Gastrocnemius medialis (tissue), 4 donors: ENCODE measurements around the gene UBE2V1. TPM values are rescaled to one million over a fixed set of nuclear protein-coding genes. Genes with fewer than 3 reads are reported as not detected.

ENCODE experiments used
- ATAC-seq, 2 donors: fragments of 150-250 bp; one replicate each; pipeline ENCODE4 v1.9.1; 2016
- DNase-seq, 2 donors: peaks; one replicate each; pipeline ENCODE4 v3.0.0-alpha.2; 2019
- H3K27ac ChIP-seq, 4 donors: fragments of 200-600 bp; sonication (generic); 1 replicate in 1 of 4; 2 replicates in 3 of 4; pipeline ENCODE4 v1.5.1; 2016 to 2018; ENCODE audit warnings: mild to moderate bottlenecking in 2 of 4, moderate library complexity in 1 of 4
- H3K27me3 ChIP-seq, 3 donors: fragments of 200-600 bp; sonication (generic) in 2 of 3; 1 replicate in 1 of 3; 2 replicates in 2 of 3; pipeline versions ENCODE4 v1.5.1 to v1.6.0; 2016 to 2019; ENCODE audit warnings: mild to moderate bottlenecking in 1 of 3, moderate library complexity in 1 of 3
- H3K36me3 ChIP-seq, 2 donors: fragments of 200-600 bp; sonication (generic) in 1 of 2; one replicate each; pipeline ENCODE4 v1.5.1; 2017 to 2018
- H3K4me1 ChIP-seq, 2 donors: fragments of 200-600 bp; sonication (generic) in 1 of 2; one replicate each; pipeline ENCODE4 v1.5.1; 2016 to 2017; ENCODE audit warnings: mild to moderate bottlenecking in 2 of 2
- H3K4me3 ChIP-seq, 4 donors: fragments of 200-600 bp; sonication (generic) in 3 of 4; 1 replicate in 1 of 4; 2 replicates in 3 of 4; pipeline ENCODE4 v1.5.1; 2016 to 2019; ENCODE audit warnings: mild to moderate bottlenecking in 2 of 4
- H3K9me3 ChIP-seq, 3 donors: fragments of 200-600 bp; sonication (generic) in 2 of 3; 1 replicate in 1 of 3; 2 replicates in 2 of 3; pipeline ENCODE4 v1.5.1; 2016 to 2019
- CTCF ChIP-seq, 5 experiments: fragments of 450-650 bp in 3 of 5; fragments of 200-600 bp in 2 of 5; sonication (generic) in 2 of 5; IDR thresholded peaks in 4 of 5; conservative IDR thresholded peaks in 1 of 5; 1 replicate in 4 of 5; 2 replicates in 1 of 5; pipeline ENCODE4 v1.5.1; 2016 to 2019; ENCODE audit warnings: antibody characterized with exemption in 5 of 5, mild to moderate bottlenecking in 3 of 5, moderate library complexity in 3 of 5
- POLR2A ChIP-seq, 2 donors: fragments of 450-650 bp; IDR thresholded peaks; one replicate each; pipeline ENCODE4 v1.6.1; 2017; ENCODE audit warnings: antibody characterized with exemption in 2 of 2, mild to moderate bottlenecking in 2 of 2, moderate library complexity in 2 of 2
- in situ Hi-C, 4 donors: fragments of 200-750 bp; cut with MboI; loops; one replicate each; pipeline versions ENCODE4 v1.15.0 to v1.8.0; 2017; ENCODE audit warnings: low sequenced_read_pairs in 4 of 4
- intact Hi-C: fragments of 100-400 bp; cut with DNase I; formaldehyde crosslinking; loops from one replicate; pipeline ENCODE4 v1.15.1; 2023; ENCODE audit warnings: low total_unique reads
- total RNA-seq, 4 donors: library from RNA; depleted of rRNA; stranded (reverse); fragments of >200 nt; gene quantifications; one replicate each; pipeline versions ENCODE4 v1.1.0 to v1.2.3, GENCODE V29; 2016

UBE2V1 gene
- total RNA-seq, 4 donors from 2014 or later: 37.6 to 58.5 (median 46.9) TPM

- no peak for DNase-seq
- no peaks in the 10 kb centered on the region for H3K9me3 ChIP-seq
- H3K4me3 ChIP-seq: no peak overlapping the region
- no peaks in the 10 kb centered on the region for H3K36me3 ChIP-seq
- H3K4me1 ChIP-seq: peaks cover 8 to 20% of the 10 kb centered on the region in 2 donors
- no peak for ATAC-seq
- TF ChIP-seq POLR2A (IDR thresholded peaks at IDR 0.05): no peak
- TF ChIP-seq CTCF (IDR thresholded peaks at IDR 0.05 in 4 of 5, conservative IDR thresholded peaks at IDR 0.05 in 1 of 5): no peak
- no peaks in the 10 kb centered on the region for H3K27me3 ChIP-seq
- in situ Hi-C loops: no loop called here
- peak overlapping the region in 3 of 4 donors; percentile 32 to 79 (median 71) for H3K27ac ChIP-seq
- intact Hi-C loops: no loop called here
Observed at GRCh38 chr20:50048420-50049166, 64.4 kb downstream of the UBE2V1 start.

DNA sequence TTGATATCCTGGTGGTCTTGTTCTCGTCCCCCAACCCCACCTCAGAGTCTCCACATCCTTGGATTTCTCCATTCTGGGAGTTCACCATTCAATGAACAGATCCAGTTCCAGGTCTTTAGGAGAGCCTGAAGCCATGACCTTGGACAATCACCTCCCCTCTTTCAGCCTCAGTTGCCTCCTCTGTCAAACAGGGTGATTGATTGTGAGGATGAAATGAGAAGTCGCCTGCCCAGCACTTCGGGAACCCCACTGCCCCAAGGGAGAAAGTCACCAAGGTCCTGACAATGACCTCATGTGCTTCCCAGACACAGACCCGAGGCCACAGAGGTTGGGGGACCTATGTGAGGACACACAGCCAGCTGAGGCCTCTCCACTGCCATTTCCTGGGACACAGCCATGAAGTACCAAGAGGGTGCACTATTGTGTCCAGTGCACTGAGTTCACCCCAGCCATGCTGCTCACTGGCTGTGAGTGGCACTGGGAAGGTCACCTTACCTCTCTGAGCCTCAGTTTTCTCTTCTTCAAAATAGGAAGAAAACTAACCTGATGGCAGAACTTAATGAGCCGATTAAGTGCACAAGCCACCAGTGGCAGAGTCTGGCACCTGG is 68.5 kb downstream of the UBE2V1 start:
- H3K36me3 ChIP-seq: no peaks in the 10 kb centered on the region
- TF ChIP-seq POLR2A (IDR thresholded peaks at IDR 0.05) (no peak), CTCF (IDR thresholded peaks at IDR 0.05 in 4 of 5, conservative IDR thresholded peaks at IDR 0.05 in 1 of 5) (no peak)
- intact Hi-C loops (no loop called here), in situ Hi-C loops (no loop called here)
- no peak overlapping the region for H3K4me3 ChIP-seq
- no peak overlapping the region for H3K27ac ChIP-seq
- ATAC-seq (no peak), DNase-seq (no peak)
- no peaks in the 10 kb centered on the region for H3K27me3 ChIP-seq
- peaks cover 8 to 20% of the 10 kb centered on the region in 2 donors for H3K4me1 ChIP-seq
- no peaks in the 10 kb centered on the region for H3K9me3 ChIP-seq

DNA sequence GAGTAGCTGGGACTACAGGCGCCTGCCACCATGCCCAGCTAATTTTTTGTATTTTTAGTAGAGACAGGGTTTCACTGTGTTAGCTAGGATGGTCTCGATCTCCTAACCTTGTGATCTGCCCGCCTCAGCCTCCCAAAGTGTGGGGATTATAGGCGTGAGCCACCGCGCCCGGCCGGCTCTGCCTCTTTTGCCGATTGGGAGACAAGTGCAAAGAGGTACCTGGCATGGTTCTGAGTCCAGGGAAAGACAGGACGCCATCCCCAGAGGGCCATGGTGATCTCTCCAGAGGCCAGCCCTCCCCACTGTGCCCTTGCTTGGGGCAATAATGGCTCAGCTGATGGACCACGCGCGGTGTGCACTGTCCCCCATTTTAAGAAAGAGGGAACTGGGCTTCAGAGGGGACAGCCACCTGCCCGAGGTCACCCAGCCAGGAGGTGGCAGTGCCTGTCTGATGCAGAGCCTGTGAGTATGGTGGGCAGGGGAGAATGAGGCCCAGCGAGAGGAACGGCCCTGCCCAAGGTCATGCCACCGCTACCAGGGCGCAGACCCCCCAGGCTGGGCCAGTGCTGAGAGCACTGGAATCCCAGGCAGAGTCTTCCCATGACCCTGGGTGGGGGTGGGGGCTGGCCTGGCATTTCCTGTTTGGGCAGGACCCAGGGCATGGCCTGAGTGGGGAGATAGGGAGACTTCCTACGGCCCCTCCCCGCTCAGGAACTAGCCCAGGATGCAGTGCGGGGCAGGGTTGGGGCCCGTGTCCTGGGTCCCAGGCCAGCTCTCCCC is 69.2 kb downstream of the UBE2V1 start:
- Histone ChIP-seq H3K4me3 (no peak overlapping the region), H3K36me3 (no peaks in the 10 kb centered on the region), H3K9me3 (no peaks in the 10 kb centered on the region), H3K27me3 (no peaks in the 10 kb centered on the region), H3K4me1 (peaks cover 8 to 20% of the 10 kb centered on the region in 2 donors), H3K27ac (no peak overlapping the region)
- in situ Hi-C loops (no loop called here), intact Hi-C loops (no loop called here)
- TF ChIP-seq POLR2A (IDR thresholded peaks at IDR 0.05): no peak
- TF ChIP-seq CTCF (IDR thresholded peaks at IDR 0.05 in 4 of 5, conservative IDR thresholded peaks at IDR 0.05 in 1 of 5): no peak
- DNase-seq (no peak), ATAC-seq (no peak)

GRCh38 chr20:50042370-50043313 is 70.3 kb downstream of the UBE2V1 start:
- H3K4me1 ChIP-seq: peaks cover 8 to 17% of the 10 kb centered on the region in 2 donors
- intact Hi-C loops (no loop called here), in situ Hi-C loops (no loop called here)
- no peak for TF ChIP-seq CTCF (IDR thresholded peaks at IDR 0.05 in 4 of 5, conservative IDR thresholded peaks at IDR 0.05 in 1 of 5)
- no peak for TF ChIP-seq POLR2A (IDR thresholded peaks at IDR 0.05)
- ATAC-seq: no peak
- no peak overlapping the region for H3K27ac ChIP-seq
- no peak for DNase-seq
- no peak overlapping the region for H3K4me3 ChIP-seq
- no peaks in the 10 kb centered on the region for H3K27me3 ChIP-seq
- H3K36me3 ChIP-seq: no peaks in the 10 kb centered on the region
- no peaks in the 10 kb centered on the region for H3K9me3 ChIP-seq
